Measurements from ENCODE around the gene CD302.

DNA sequence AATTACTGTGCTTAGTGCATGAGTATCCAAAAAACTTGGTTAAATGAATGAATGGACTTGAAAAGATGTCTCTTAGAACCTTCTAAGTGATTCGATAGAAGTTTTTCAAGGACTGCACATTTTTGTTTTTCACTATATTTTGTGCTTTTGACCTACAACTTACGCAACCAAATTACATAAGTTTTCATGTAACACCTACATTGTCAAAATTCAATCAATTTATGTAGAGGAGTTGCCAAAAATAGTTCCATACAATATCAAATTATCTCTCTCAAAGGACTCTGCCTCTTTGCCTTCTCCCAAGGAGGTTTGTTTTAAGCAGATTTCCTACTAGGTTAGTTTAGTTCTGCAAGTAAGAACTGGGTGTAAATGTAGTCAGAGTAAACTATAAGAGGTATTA is 75.4 kb downstream of the CD302 start:
- TF ChIP-seq, protein P1, sequence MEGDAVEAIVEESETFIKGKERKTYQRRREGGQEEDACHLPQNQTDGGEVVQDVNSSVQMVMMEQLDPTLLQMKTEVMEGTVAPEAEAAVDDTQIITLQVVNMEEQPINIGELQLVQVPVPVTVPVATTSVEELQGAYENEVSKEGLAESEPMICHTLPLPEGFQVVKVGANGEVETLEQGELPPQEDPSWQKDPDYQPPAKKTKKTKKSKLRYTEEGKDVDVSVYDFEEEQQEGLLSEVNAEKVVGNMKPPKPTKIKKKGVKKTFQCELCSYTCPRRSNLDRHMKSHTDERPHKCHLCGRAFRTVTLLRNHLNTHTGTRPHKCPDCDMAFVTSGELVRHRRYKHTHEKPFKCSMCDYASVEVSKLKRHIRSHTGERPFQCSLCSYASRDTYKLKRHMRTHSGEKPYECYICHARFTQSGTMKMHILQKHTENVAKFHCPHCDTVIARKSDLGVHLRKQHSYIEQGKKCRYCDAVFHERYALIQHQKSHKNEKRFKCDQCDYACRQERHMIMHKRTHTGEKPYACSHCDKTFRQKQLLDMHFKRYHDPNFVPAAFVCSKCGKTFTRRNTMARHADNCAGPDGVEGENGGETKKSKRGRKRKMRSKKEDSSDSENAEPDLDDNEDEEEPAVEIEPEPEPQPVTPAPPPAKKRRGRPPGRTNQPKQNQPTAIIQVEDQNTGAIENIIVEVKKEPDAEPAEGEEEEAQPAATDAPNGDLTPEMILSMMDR (IDR thresholded peaks at IDR 0.05) = no peak
- TF ChIP-seq POLR2A (IDR thresholded peaks at IDR 0.05) = no peak
